ENCODE data around the gene SPACA6. TPM values are rescaled to one million over a fixed set of nuclear protein-coding genes. Genes with fewer than 3 reads are reported as not detected.
"Not testable (repeated sequence)": the region's sequence is repeated elsewhere in the genome, so short reads cannot be mapped to it uniquely, and the experiment has no call there.

Gene SPACA6
- total RNA-seq, 1 experiment from 2014 or later = 13.1 TPM

GRCh38 chr19:51668216-51668615 is 24.9 kb upstream of the SPACA6 start:
- H3K27me3 Mint-ChIP-seq (ENCODE audit: insufficient read depth, unreplicated experiment) = peaks cover 9% of the 10 kb centered on the region
- no peak for DNase-seq (ENCODE audit: unreplicated experiment)
- H3K4me3 Mint-ChIP-seq (ENCODE audit: unreplicated experiment) = no peak overlapping the region
- POLR2A ChIA-PET = interaction anchor here (1.0 to 2.7 kb wide), 2 partner anchors 11 to 20 kb away, joined by 3 to 23 read pairs; no protein-coding TSS in a partner anchor
- H3K9me3 Mint-ChIP-seq (ENCODE audit: unreplicated experiment) = no peaks in the 10 kb centered on the region
- H3K27ac Mint-ChIP-seq (ENCODE audit: low read depth, unreplicated experiment) = no peak overlapping the region
- TF ChIP-seq CTCF (IDR thresholded peaks at IDR 0.05; ENCODE audit: unreplicated experiment) = no peak
- H3K36me3 Mint-ChIP-seq (ENCODE audit: insufficient read depth, unreplicated experiment) = no peaks in the 10 kb centered on the region
- no peaks in the 10 kb centered on the region for H3K4me1 Mint-ChIP-seq (ENCODE audit: insufficient read depth, unreplicated experiment)
- CTCF ChIA-PET = interaction anchor here (1.0 to 1.9 kb wide), 4 partner anchors 8 to 110 kb away, joined by 3 to 6 read pairs (median 5); no protein-coding TSS in a partner anchor
- no TSS peak for BruUV-seq (replicated peaks)
- intact Hi-C loops (cut with micrococcal nuclease) = no loop called here

GRCh38 chr19:51675911-51676565 is 17.1 kb upstream of the SPACA6 start:
- BruUV-seq (replicated peaks); H3K27me3 Mint-ChIP-seq (ENCODE audit: insufficient read depth, unreplicated experiment); H3K36me3 Mint-ChIP-seq (ENCODE audit: insufficient read depth, unreplicated experiment); H3K4me3 Mint-ChIP-seq (ENCODE audit: unreplicated experiment); H3K4me1 Mint-ChIP-seq (ENCODE audit: insufficient read depth, unreplicated experiment); H3K9me3 Mint-ChIP-seq (ENCODE audit: unreplicated experiment); H3K27ac Mint-ChIP-seq (ENCODE audit: low read depth, unreplicated experiment); intact Hi-C loops (cut with micrococcal nuclease): not testable (repeated sequence)
- ChIA-PET POLR2A (interaction anchor here (2.7 kb wide), 1 partner anchor 12 kb away, joined by 7 read pairs; no protein-coding TSS in a partner anchor), CTCF (interaction anchor here (0.6 to 3.9 kb wide), 9 partner anchors 15 to 527 kb away, joined by 3 to 18 read pairs (median 5); no protein-coding TSS in a partner anchor)
- peak; percentile 56 for DNase-seq (ENCODE audit: unreplicated experiment)
- peak; percentile 30 for TF ChIP-seq CTCF (IDR thresholded peaks at IDR 0.05; ENCODE audit: unreplicated experiment)

- no peak for TF ChIP-seq CTCF (IDR thresholded peaks at IDR 0.05; ENCODE audit: unreplicated experiment)
- peaks cover 4% of the 10 kb centered on the region for H3K36me3 Mint-ChIP-seq (ENCODE audit: insufficient read depth, unreplicated experiment)
- ChIA-PET CTCF (interaction anchor here (0.6 to 3.9 kb wide), 6 partner anchors 16 to 112 kb away, joined by 4 to 18 read pairs (median 6); no protein-coding TSS in a partner anchor), POLR2A (interaction anchor here (2.7 kb wide), 1 partner anchor 12 kb away, joined by 7 read pairs; no protein-coding TSS in a partner anchor)
- H3K9me3 Mint-ChIP-seq (ENCODE audit: unreplicated experiment) = no peaks in the 10 kb centered on the region
- no peaks in the 10 kb centered on the region for H3K4me1 Mint-ChIP-seq (ENCODE audit: insufficient read depth, unreplicated experiment)
- no peak for DNase-seq (ENCODE audit: unreplicated experiment)
- no peak overlapping the region for H3K27ac Mint-ChIP-seq (ENCODE audit: low read depth, unreplicated experiment)
- BruUV-seq (replicated peaks) = no TSS peak
- H3K4me3 Mint-ChIP-seq (ENCODE audit: unreplicated experiment) = no peak overlapping the region
- no peaks in the 10 kb centered on the region for H3K27me3 Mint-ChIP-seq (ENCODE audit: insufficient read depth, unreplicated experiment)
- intact Hi-C loops (cut with micrococcal nuclease) = no loop called here
These were observed 16.5 kb upstream of the SPACA6 start for GRCh38 chr19:51676566-51677083.

- H3K27me3 Mint-ChIP-seq (ENCODE audit: insufficient read depth, unreplicated experiment) = no peaks in the 10 kb centered on the region
- no peak for DNase-seq (ENCODE audit: unreplicated experiment)
- H3K9me3 Mint-ChIP-seq (ENCODE audit: unreplicated experiment) = no peaks in the 10 kb centered on the region
- intact Hi-C loops (cut with micrococcal nuclease) = no loop called here
- H3K4me1 Mint-ChIP-seq (ENCODE audit: insufficient read depth, unreplicated experiment) = no peaks in the 10 kb centered on the region
- peaks cover 4% of the 10 kb centered on the region for H3K36me3 Mint-ChIP-seq (ENCODE audit: insufficient read depth, unreplicated experiment)
- H3K4me3 Mint-ChIP-seq (ENCODE audit: unreplicated experiment) = no peak overlapping the region
- no TSS peak for BruUV-seq (replicated peaks)
- POLR2A ChIA-PET = interaction anchor here (2.6 kb wide), 1 partner anchor 8 kb away, joined by 8 read pairs; no protein-coding TSS in a partner anchor
- no peak for TF ChIP-seq CTCF (IDR thresholded peaks at IDR 0.05; ENCODE audit: unreplicated experiment)
- H3K27ac Mint-ChIP-seq (ENCODE audit: low read depth, unreplicated experiment) = no peak overlapping the region
- CTCF ChIA-PET = interaction anchor here (0.8 to 1.8 kb wide), 3 partner anchors 11 to 21 kb away, joined by 4 read pairs; no protein-coding TSS in a partner anchor
These were observed 12.7 kb upstream of the SPACA6 start for GRCh38 chr19:51680474-51680873.
